RKO (cell line): ENCODE measurements around the gene GPANK1.

Experiments used
- DNase-seq: peaks from one replicate; pipeline ENCODE4 v3.0.0-alpha.2; 2016; ENCODE audit warnings: low spot score

Gene GPANK1

DNA sequence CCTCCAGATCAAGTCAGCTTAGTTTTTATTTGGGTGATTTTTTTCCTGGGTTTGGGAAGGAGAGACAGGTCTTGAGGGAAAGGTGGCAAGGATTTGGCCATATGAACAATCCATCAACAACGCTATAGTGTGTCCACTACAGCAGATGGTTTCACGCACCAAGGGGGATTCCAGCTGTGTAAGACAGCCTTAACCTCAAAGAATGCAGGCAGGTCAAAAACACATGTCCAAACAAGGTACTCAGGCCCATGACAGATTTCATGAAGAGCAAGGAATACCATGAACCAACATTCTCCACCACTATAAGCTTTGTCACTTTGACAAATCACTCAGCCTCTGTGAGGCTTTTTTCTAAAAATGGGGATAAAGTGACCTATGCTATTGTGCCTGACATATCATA, 47.8 kb downstream of the GPANK1 start:
- no peak for DNase-seq

DNA sequence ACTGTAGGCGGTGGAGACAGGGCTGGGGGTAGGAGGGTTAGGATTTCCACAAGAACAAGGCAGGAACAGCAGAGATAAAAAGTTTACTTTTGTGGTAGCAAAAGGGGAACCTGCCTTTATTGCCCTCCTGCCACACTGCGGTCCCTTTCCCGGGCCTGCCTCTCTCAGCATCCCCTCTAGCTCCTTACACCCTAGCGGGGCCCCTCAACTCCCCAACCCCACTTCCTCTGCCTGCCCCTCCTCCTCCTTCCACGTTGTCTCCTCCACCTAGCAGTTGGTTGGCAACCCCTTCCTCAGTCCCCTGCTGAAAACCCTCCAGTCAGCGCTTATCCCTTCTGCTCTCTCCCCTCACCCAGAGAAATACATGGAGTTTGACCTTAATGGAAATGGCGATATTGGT, 49.0 kb downstream of the GPANK1 start:
- no peak for DNase-seq

DNA sequence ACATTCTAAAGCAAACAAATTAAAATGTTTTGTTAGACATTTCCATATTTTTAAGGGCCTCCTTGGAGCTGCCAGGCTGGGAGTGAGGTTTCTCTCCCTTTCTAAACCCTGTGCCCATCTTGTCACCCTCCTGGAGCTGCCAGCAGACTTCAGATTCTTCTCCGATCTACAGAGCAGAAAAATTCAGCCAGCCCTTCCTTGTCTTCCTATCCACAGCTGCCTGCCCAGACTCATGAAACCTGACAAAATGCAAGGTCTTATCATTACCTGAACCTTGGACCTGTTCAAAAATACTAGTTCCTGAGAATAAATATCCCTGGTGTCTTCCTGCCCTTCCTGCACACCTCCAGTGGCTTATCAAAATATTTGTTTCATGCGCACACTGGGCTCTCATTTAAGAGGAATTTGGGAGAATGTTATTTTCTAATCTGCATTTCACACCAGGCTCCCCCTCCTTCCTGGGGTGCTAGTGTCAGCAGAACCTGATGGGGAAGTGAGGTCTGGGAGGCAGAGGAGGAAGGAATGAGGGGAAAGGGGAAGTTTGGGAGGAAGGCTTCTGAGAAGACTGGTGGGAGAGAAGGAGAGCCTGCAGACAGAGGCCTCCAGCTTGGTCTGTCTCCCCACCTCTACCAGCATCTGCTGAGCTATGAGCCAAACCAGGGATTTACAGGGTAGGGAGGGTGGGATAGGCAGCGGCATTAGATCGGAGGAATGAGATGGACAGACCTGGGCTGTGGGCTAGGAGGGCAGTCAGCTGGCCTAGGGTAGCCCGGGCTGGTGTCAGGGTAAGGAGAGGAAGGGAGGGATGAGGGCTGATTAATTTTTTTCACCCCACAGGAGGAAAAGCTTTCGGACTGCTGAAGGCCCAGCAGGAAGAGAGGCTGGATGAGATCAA, 49.9 kb downstream of the GPANK1 start, which contains the start of gene AIF1:
Gene AIF1, plus strand, starts transcription at position 551 of the 895 bp plus-strand sequence. Its CDS starts 96 bp downstream, at position 647.
- DNase-seq = no peak

DNA sequence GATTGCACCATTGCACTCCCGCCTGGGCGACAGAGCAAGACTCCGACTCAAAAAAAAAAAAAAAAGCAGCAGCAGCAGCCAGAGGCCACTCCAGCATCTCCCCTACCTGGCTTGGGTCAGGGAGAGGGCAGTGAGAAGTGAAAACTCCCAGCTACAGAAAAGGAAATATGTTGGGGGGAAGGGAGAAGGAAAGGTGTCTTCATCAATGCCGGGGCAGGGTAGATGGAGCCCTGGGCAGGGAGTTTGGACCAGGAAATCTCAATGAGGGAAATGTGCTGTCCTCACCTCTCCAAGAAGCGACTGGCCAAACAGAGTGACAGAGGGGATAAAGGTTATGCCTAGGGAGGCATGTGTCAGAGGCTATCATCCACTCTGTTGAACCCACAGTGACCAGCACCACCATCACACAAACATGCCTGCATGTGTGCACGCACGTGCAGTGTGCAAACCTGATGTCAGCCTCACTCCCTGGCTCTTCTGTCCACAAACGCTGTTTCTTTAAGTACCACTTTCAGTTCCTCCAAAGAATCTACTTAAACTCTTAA, 50.6 kb downstream of the GPANK1 start:
- DNase-seq = no peak
